Hindlimb muscle (tissue), 1 donor: ENCODE data around the gene TMEM235. TPM values are rescaled to one million over a fixed set of nuclear protein-coding genes. Genes with fewer than 3 reads are reported as not detected.
A peak's percentile ranks its signal among the peaks of the same experiment; 100 is the strongest.

ENCODE experiments used
- DNase-seq: peaks from one replicate; pipeline ENCODE4 v3.0.0-alpha.2; 2013
- polyA plus RNA-seq: library from polyadenylated mRNA; unstranded; fragments of 120-200 nt; gene quantifications from one replicate; pipeline ENCODE4 v1.2.1, GENCODE V29; 2013; ENCODE audit not compliant: insufficient read length

TMEM235 gene
- not detected for polyA plus RNA-seq

- no peak for DNase-seq
Measured at GRCh38 chr17:78230996-78231935, at the start of gene TMEM235. Gene TMEM235 (plus strand): TSS chr17:78231631. CDS start chr17:78232024, 393 bp downstream.

GRCh38 chr17:78182504-78182903 lies 48.9 kb upstream of the TMEM235 start:
- DNase-seq = no peak

GRCh38 chr17:78183916-78184315 lies 47.5 kb upstream of the TMEM235 start:
- DNase-seq = no peak

GRCh38 chr17:78184351-78184750 lies 47.1 kb upstream of the TMEM235 start:
- DNase-seq = no peak

- DNase-seq = no peak
Measured at GRCh38 chr17:78184868-78185267, 46.6 kb upstream of the TMEM235 start.

- DNase-seq = no peak
Measured at GRCh38 chr17:78185981-78186691, 45.3 kb upstream of the TMEM235 start.

- DNase-seq = peak; percentile 96
Measured at GRCh38 chr17:78186692-78187595, 44.5 kb upstream of the TMEM235 start, which contains the start of the genes AFMID and TK1. Gene AFMID (plus strand): TSS chr17:78187362. CDS start chr17:78187371, 9 bp downstream. Gene TK1 (minus strand): TSS chr17:78187052. CDS start chr17:78186994, 58 bp downstream.

- DNase-seq = no peak
Measured at GRCh38 chr17:78196716-78197115, 34.7 kb upstream of the TMEM235 start.

- no peak for DNase-seq
Measured at GRCh38 chr17:78197147-78197832, 34.1 kb upstream of the TMEM235 start.

GRCh38 chr17:78200451-78200850 lies 31.0 kb upstream of the TMEM235 start:
- DNase-seq = no peak

GRCh38 chr17:78202666-78203065 lies 28.8 kb upstream of the TMEM235 start:
- no peak for DNase-seq

- no peak for DNase-seq
Measured at GRCh38 chr17:78204387-78205123, 26.9 kb upstream of the TMEM235 start.

- no peak for DNase-seq
Measured at GRCh38 chr17:78205124-78205775, 26.2 kb upstream of the TMEM235 start.

- DNase-seq = no peak
Measured at GRCh38 chr17:78206298-78206697, 25.1 kb upstream of the TMEM235 start.

- no peak for DNase-seq
Measured at GRCh38 chr17:78208486-78208885, 22.9 kb upstream of the TMEM235 start.

GRCh38 chr17:78210111-78210510 lies 21.3 kb upstream of the TMEM235 start:
- no peak for DNase-seq

GRCh38 chr17:78211032-78211431 lies 20.4 kb upstream of the TMEM235 start:
- DNase-seq = no peak

- DNase-seq = peak; percentile 87
Measured at GRCh38 chr17:78214016-78214705, 17.3 kb upstream of the TMEM235 start, which contains the start of gene BIRC5. Gene BIRC5 (plus strand): TSS chr17:78214253. CDS start chr17:78214317, 64 bp downstream.

- DNase-seq = no peak
Measured at GRCh38 chr17:78214706-78215061, 16.7 kb upstream of the TMEM235 start.
